Bronchial epithelial cell (primary cell): ENCODE data around the gene ZSWIM1. TPM values are rescaled to one million over a fixed set of nuclear protein-coding genes. Genes with fewer than 3 reads are reported as not detected.
"Not testable (repeated sequence)": the region's sequence is repeated elsewhere in the genome, so short reads cannot be mapped to it uniquely, and the experiment has no call there.

Source experiments
- DNase-seq: peaks from one replicate; pipeline ENCODE4 v3.0.0-alpha.2; 2010; ENCODE audit warnings: low read depth
- FAIRE-seq: peaks from 2 replicates; lab custom pipeline; 2011; peaks lifted over from hg19 to GRCh38; lab: Jason Lieb, UNC
- H3K27me3 ChIP-seq: 2 replicates; pipeline ENCODE4 v1.5.1; 2011; ENCODE audit warnings: low read length; ENCODE audit not compliant: control insufficient read depth, insufficient read depth
- H3K36me3 ChIP-seq: 2 replicates; pipeline ENCODE4 v1.5.1; 2011; ENCODE audit warnings: low read length; ENCODE audit not compliant: control insufficient read depth, insufficient read depth
- H3K4me3 ChIP-seq: 2 replicates; pipeline ENCODE4 v1.5.1; 2011; ENCODE audit warnings: mild to moderate bottlenecking, low read depth, low read length, control low read depth
- CTCF ChIP-seq: IDR thresholded peaks from 2 replicates; pipeline ENCODE4 v1.5.1; 2011; ENCODE audit warnings: mild to moderate bottlenecking, moderate library complexity, low read length, control low read depth, inconsistent platforms; ENCODE audit not compliant: insufficient read depth, severe bottlenecking
- total RNA-seq: library from RNA; depleted of rRNA; stranded (reverse); fragments of >200 nt; gene quantifications from 2 replicates; pipeline ENCODE4 v1.2.1, GENCODE V29; 2014

Gene ZSWIM1
- total RNA-seq, 1 donor from 2014 or later = 1.3 TPM

GRCh38 chr20:45866454-45866853 is 14.6 kb upstream of the ZSWIM1 start:
- FAIRE-seq = no peak
- DNase-seq = no peak
- no peaks in the 10 kb centered on the region for H3K27me3 ChIP-seq
- TF ChIP-seq CTCF = no peak
- no peaks in the 10 kb centered on the region for H3K36me3 ChIP-seq
- H3K4me3 ChIP-seq = no peak overlapping the region

DNA sequence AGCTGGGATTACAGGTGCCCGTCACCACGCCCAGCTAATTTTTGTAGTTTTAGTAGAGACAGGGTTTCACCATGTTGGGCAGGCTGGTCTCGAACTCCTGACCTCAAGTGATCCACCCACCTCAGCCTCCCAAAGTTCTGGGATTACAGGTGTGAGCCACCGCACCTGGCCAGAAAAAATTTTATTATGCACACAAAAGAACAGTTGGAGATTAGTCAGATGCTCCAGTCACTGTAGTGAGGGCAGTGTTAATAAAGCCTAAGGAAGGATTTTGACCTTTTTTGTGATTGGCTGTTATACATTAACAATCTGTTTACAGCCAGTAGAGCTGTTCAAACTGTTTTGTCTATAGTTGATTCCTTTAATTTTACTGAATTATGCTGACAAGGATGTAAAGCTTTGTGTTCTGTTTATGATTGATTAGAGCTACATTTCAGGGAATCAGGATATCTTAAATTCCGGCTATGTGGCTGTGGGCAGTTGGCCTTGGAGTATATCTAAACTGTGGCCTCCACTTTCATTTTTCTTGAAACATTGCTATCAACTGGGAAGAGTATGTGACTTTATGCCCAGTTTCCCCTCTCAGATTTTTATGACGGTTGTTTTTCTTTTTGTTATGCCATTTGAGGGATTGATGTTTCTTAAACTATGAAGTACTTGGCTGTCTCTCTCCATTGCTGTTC is 13.8 kb upstream of the ZSWIM1 start:
- TF ChIP-seq CTCF = no peak
- DNase-seq = no peak
- FAIRE-seq = no peak

GRCh38 chr20:45867819-45868176 is 13.2 kb upstream of the ZSWIM1 start:
- no peak overlapping the region for H3K4me3 ChIP-seq
- H3K36me3 ChIP-seq = no peaks in the 10 kb centered on the region
- TF ChIP-seq CTCF = no peak
- FAIRE-seq (no peak), DNase-seq (peak; percentile 79)
- H3K27me3 ChIP-seq = no peaks in the 10 kb centered on the region

More for the DNA sequence above, 13.8 kb upstream of the ZSWIM1 start:
- H3K36me3 ChIP-seq = no peaks in the 10 kb centered on the region
- no peaks in the 10 kb centered on the region for H3K27me3 ChIP-seq
- no peak overlapping the region for H3K4me3 ChIP-seq

DNA sequence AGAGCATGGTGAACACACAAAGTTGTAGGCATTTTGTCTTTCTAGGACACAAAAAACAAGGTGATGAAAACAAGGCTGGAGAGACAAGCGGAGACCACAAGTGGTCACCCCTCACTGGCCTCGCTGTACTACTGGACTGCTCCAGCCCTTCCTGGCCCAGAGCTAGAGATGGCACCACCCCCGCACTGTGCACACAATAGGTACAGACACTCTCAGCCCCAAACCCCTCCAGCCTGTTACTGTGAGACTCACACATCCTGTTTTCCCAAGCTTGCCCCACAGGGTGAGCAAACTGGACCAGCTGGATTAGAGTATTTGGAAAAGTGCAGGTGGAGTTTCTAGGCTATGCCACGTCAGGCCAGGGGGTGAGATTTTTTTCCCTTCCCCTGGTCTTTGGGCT is 8.4 kb upstream of the ZSWIM1 start:
- Histone ChIP-seq H3K4me3 (no peak overlapping the region), H3K36me3 (peaks cover 1% of the 10 kb centered on the region), H3K27me3 (no peaks in the 10 kb centered on the region)
- TF ChIP-seq CTCF = no peak
- DNase-seq = peak; percentile 62
- no peak for FAIRE-seq

DNA sequence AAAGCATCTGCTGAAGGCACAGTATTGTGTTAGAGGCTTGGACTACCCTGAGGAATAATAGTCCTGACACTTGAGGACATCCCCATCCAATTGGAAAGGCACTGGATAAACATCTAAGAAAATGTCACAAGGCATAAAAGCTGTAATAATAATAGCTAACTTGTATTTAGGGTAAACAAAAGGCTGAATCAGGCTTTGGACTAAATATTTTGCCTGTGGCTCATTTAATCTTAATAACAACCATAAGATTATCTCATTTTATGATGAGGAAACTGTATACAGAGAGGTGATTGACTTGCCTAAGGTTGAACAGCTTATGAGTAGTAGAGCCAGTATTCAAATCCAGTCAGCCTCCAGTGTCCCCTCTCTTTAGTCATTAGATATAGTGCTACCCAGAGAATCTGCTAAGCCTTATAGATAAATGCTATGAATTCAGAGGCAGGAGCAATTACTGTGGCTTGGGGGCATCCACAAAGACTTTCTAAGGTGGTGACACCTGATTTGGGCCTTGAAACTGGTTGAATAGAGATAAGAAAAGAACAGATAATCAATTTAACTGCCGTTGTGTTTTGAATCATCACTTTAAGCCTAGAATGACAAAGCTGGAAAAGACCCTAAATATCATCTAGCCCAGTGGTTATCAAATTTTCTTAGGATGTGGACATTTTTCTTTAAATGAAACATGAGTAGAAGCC is 7.5 kb upstream of the ZSWIM1 start:
- H3K27me3 ChIP-seq = no peaks in the 10 kb centered on the region
- DNase-seq (peak; percentile 50), FAIRE-seq (no peak)

DNA sequence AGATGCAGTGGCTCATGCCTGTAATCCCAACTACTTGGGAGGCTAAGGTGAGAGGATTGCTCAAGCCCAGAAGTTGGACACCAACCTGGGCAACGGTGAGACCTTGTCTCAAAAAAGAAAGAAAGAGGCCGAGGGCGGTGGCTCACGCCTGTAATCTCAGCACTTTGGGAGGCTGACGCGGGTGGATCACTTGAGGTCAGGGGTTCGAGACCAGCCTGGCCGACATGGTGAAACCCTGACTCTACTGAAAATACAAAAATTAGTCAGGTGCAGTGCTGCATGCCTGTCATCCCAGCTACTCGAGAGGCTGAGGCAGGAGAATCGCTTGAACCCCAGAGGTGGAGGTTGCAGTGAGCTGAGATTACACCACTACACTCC is 6.9 kb upstream of the ZSWIM1 start:
- DNase-seq, H3K27me3 ChIP-seq, H3K36me3 ChIP-seq, H3K4me3 ChIP-seq, FAIRE-seq: not testable (repeated sequence)

More for the DNA sequence above, 7.5 kb upstream of the ZSWIM1 start:
- Histone ChIP-seq H3K36me3 (peaks cover 6% of the 10 kb centered on the region), H3K4me3 (no peak overlapping the region)
- TF ChIP-seq CTCF = no peak
